ENCODE data around the gene GABRG3.

GABRG3 gene

GRCh38 chr15:27254801-27255200, 283.8 kb downstream of the GABRG3 start:
- DNase-seq: no peak

DNA sequence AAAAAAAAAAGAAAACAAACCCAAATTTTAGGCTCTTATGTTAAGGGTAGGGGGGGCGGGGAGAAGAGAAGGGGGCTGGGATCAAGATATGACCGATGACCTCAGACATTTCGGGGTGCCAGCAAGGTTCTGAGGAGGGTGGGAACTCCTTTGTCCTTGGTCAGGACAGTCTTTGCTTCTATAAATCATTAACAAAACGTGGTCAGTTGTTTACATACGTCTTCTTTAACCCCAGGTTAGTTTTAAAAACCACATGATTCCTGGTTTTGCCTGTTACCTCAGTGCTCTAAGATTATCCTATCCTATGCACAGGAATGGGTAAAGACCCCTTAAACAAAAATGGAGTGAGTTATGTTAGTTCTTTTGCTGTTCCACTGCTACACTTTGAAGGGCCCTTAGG, 285.5 kb downstream of the GABRG3 start:
- DNase-seq: no peak

DNA sequence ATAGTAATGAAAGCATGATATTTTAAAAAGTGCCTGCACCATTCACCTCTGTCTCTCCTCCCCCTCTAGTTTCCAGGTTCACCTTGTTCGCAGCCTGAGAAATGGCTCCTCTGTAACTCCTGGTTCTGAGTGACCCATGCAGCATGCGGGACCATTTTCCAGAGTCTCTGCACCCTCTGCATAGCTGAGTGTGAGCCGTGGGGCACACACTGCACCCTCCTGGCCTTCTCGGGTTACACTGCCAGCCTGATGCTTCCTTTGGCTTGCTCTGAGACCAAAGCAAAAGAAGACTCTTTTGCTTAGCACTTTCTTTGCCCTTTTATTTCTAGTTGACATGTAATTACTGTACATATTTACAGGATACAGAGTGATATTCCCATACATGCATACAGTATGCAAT, 287.3 kb downstream of the GABRG3 start:
- DNase-seq: no peak

DNA sequence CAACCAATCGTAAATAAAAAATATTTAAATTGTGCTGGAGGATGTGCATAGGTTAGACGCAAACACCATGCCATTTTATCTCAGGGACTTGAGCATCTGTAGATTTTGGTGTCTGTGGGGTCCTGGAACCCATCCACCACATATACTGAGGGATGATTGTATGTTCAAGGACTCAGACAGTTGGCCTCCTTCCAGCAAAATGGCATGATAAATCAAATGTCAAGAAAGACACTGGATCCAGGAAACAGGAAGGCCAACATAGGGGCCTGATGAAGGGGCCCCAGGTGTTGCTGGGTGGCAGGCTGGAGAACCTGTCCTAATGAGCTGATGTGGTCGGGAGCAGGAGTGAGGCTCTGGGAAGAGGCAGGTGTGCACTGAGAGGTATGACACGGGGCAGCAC, 289.5 kb downstream of the GABRG3 start:
- no peak for DNase-seq

DNA sequence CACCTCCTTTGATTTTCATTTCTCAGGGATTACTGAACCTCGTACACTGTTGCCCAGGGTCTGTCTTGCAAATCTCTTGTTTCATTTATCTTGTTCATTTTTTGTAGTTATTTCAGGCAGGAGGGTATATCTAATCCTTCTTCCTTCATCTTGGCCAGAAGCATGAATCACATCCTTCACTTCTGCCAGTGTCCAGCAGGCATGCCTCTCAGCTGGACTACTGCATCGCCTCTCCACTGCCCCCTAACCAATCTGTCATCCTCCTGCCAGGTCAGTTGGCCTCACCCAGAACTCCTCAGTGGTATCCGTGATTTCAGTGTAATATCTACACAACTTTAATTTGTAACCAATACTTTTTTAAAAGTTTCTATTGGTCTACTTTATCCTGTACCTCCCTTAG, 297.9 kb downstream of the GABRG3 start:
- no peak for DNase-seq

DNA sequence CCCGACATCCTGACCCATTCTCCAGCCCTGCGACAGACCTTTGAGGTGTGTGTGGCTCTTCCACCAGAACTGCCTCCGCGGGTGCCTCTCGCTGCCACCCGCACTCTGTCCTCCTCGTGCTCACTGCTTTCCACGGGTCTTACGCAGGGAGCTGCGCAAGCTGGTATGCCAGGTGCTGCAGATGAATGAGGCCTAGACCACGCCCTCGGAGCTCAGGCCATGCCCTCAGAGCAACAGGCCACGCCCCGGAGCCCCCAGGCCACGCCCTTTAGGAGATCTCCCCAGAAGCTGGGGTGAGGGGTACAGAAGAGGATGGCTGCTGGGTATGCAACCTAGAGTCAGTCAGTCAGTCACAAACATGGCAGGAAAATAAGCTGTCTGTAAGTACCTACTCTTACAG, 300.3 kb downstream of the GABRG3 start:
- no peak for DNase-seq

DNA sequence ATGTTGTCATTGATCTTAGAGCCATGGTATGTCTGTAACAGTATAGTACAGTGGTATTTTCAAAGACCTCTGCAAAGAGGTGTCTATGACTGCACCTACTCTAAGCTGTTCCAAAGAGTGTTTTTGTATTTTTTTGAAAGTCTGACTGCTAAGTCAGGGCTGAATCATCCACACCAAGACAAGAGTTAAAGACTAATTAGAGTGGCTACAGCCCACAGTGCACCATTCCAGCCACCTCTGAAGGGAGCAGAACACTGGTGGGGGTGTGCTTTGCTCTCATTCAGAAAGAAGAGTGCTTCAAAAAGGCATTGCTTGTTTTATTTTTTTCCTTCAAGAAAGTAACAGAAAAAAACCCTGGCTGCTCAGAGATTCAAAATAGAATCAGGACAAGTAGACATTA, 301.4 kb downstream of the GABRG3 start:
- DNase-seq: no peak

- no peak for DNase-seq
These were observed 302.5 kb downstream of the GABRG3 start for GRCh38 chr15:27273506-27273905.

- DNase-seq: no peak
These were observed 307.8 kb downstream of the GABRG3 start for GRCh38 chr15:27278761-27279160.

GRCh38 chr15:27292641-27293040, 321.7 kb downstream of the GABRG3 start:
- no peak for DNase-seq

- no peak for DNase-seq
These were observed 322.6 kb downstream of the GABRG3 start for GRCh38 chr15:27293607-27294006.

DNA sequence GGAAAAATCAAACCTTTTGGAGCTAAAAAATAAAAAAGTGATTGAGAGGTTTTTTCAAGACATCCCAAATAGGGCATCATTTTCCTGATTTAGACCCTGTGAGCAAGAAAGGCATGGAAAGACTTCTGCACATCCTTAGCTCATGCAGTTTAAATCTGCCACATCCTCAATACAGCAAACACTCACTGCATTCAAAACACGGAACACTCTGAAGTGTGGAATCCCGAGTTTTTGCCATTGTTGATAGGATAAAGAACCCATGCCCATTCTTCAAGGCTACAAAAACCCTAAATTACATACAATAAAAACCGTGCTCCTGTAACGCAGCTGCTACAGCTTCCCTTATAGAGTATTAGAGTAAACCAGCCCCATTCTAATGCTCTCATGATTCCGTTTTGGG, 346.8 kb downstream of the GABRG3 start:
- no peak for DNase-seq

DNA sequence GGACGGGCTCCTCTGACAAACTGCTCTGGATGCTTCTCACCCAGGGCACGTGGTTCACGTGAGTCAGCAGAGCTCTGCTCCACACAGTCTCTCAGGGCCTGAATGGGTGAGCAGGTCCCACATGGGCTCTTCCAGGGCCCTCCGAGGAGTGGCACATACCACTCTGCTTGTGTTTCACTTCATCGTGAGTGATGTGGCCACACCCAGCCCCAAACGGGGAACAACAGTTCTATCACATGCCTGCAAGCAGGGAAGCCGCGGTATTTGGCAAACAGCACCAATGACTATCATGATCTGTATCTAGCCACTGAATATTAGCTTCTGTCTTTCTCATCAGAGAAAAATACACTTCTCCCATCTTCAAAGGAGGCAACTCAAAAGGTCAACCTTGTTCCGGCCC, 352.8 kb downstream of the GABRG3 start:
- no peak for DNase-seq

- DNase-seq: no peak
These were observed 354.1 kb downstream of the GABRG3 start for GRCh38 chr15:27324886-27325615.

DNA sequence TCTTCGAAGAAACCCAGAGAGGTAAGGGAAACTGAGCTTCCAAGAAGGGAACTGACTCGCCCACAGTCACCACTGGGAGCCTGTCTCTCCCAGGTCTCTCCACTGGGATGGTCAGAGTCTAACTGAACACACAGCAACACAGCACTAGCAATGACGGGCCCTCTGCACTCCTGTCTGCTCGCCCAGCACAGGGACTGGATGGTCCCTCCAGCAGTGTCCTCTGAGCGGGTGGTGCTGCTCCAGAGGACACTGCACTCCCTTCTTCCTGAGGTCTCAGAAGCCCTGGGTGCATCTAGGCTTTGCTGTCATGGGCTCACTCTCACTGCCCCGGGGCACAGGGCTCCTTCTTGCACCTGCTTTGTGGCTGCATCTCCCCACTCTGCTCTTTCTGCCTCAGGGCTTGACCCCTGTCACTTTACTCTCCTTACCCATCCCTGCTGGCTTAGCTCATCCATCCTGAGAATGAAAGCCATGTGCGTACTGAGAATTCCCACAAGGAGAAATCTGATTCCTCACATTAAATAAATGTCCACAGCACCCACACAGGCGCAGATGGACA, 356.6 kb downstream of the GABRG3 start:
- no peak for DNase-seq

DNA sequence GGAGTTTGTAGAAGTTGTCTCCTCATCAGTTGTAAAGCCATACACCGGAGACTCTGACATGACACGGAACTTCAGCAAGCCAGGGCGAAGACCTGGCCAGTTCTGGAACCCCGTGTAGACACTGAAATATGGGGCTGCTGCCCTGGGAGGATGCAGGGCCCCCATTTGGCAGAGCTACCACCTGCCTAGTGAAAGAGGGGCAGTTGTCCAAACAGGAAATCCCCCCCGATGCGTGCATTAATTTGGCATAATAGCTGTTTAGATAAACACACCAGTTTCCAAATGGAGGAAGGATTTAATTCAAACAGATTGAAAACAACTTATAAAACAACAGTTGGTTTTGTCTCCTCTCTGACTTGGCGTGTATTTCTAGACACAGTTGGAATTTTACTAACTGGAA, 357.2 kb downstream of the GABRG3 start:
- no peak for DNase-seq

DNA sequence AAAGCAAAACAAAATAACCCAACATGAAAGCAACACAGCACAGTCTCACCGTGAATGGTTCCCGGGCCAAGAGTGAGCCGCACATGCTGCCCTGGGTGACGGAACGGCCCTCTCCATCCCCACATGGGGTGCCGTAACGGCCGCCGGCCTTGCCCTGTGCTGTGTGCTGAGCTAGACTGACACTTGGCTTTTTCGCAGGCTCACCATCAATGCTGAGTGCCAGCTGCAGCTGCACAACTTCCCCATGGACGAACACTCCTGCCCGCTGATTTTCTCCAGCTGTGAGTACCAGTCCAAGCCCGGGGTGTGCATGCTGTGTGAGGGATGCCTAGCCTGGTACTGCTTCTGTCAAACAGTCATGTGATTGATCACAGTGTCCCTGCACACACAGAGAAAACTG, 357.6 kb downstream of the GABRG3 start:
- DNase-seq: no peak

DNA sequence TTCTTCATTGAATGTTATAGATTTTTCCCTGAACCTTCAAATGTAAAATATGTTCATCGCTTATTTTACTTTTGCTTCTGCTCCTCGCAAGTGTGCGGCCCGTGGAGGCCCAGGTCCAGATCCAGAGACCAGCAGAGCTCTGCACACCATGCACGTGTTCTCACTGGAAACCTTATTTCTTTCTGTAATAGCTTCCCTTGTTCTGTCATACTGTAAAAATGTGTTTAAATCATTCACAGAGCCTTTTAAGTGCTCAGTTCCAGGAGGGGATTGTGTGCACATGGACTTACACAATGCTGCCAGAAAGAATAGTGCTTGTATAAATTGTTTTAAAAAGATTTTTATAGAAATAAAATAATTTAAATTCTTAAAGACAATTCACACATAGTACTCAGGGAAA, 359.3 kb downstream of the GABRG3 start:
- no peak for DNase-seq

- no peak for DNase-seq
These were observed 365.7 kb downstream of the GABRG3 start for GRCh38 chr15:27336676-27337075.

GRCh38 chr15:27339138-27339537, 368.2 kb downstream of the GABRG3 start:
- no peak for DNase-seq

DNA sequence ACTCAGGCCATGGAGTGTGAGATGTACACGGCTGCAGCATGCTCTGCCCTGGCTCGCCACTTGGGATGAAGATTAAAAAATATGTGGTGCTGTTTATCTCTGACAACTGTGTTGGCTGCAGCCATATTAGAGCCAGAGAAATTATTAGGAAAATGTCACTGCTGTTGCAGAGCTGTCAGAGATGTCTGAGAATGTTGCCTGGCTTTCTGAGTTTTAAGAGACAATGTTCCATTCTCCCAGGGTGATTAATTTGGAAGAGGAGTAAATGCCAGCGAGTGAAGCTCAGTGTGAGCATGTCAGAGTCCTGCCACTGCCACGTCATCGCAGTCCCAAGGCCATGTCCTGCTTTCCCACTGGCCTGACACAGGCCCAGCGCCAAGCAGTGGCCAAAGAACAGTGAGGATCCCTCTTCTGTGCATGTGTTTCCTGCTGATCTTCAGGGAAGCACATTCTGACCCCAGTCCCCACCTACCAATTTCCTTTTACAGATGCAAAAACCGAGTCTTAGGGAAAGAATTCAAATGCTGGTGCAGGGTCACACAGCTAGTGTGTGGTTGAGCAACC, 370.9 kb downstream of the GABRG3 start:
- no peak for DNase-seq

- no peak for DNase-seq
These were observed 372.0 kb downstream of the GABRG3 start for GRCh38 chr15:27342991-27343390.

DNA sequence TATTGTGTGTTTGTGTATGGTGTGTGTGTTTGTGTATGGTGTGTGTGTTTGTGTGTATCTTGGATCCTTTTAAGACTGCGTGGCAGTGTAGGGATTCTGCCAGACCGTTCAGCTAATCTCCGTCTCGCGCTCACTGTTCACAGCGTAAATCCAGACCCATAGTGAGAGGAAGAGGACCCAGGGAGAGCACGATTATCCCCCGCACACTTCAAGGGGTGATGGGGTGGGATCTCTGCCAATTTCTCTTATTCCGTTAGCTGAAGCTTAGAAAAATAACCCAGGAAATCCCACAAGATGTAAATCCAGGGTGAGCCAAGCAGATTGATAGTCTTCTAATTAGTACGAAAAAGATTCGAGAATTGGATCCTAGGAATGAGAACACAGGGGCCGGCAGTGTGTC, 381.2 kb downstream of the GABRG3 start:
- no peak for DNase-seq

GRCh38 chr15:27353856-27354255, 382.9 kb downstream of the GABRG3 start:
- DNase-seq: no peak

Measured in activated CD8-positive, alpha-beta memory T cell treated with anti-CD3 and anti-CD28 coated beads for 24 hours (primary cell).